Naive thymus-derived CD4-positive, alpha-beta T cell (primary cell): ENCODE results near the gene PAX8. TPM values are rescaled to one million over a fixed set of nuclear protein-coding genes. Genes with fewer than 3 reads are reported as not detected.

Experiments used
- ATAC-seq: fragments of 150-1000 bp; cut with Tn5 transposase; 2 replicates; pipeline ENCODE4 v1.10.0; 2021; ENCODE audit warnings: mild to moderate bottlenecking, moderate library complexity
- CTCF ChIA-PET: fragments of 350-600 bp; sonication (Branson Sonifier 250); formaldehyde crosslinking; loops from one replicate; lab custom pipeline; 2021; ENCODE audit warnings: antibody characterized with exemption; lab: Charles Lee
- POLR2A ChIA-PET: fragments of 350-600 bp; sonication (Branson Sonifier 250); formaldehyde crosslinking; loops from one replicate; lab custom pipeline; 2021; ENCODE audit warnings: antibody characterized with exemption, inconsistent platforms; lab: Charles Lee
- DNase-seq, 9 donors: peaks; one replicate each; pipeline versions ENCODE4 v3.0.0 to v3.0.0-alpha.2; 2020 to 2022; ENCODE audit warnings: mixed read lengths in 1 of 9
- H3K27ac ChIP-seq: one replicate; pipeline ENCODE4 v1.7.0; 2013; ENCODE audit warnings: mild to moderate bottlenecking, low read depth, low read length, moderate library complexity
- H3K27me3 ChIP-seq, 2 donors: one replicate each; pipeline ENCODE4 v1.7.0; 2013; ENCODE audit warnings: low read length in 2 of 2, mild to moderate bottlenecking in 2 of 2, moderate library complexity in 2 of 2; ENCODE audit not compliant: control insufficient read depth in 2 of 2, insufficient read depth in 2 of 2
- H3K36me3 ChIP-seq, 3 experiments: 1 replicate in 2 of 3; 2 replicates in 1 of 3; pipeline ENCODE4 v1.7.0; 2013; ENCODE audit warnings: low read length in 3 of 3, mild to moderate bottlenecking in 3 of 3, moderate library complexity in 1 of 3; ENCODE audit not compliant: insufficient read depth in 3 of 3, control insufficient read depth in 2 of 3
- H3K4me1 ChIP-seq, 2 donors: one replicate each; pipeline ENCODE4 v1.7.0; 2013; ENCODE audit warnings: low read length in 2 of 2, mild to moderate bottlenecking in 2 of 2, moderate library complexity in 1 of 2; ENCODE audit not compliant: control insufficient read depth in 2 of 2, insufficient read depth in 2 of 2
- H3K4me3 ChIP-seq: 2 replicates; pipeline ENCODE4 v1.7.0; 2013; ENCODE audit warnings: mild to moderate bottlenecking, low read length
- H3K9me3 ChIP-seq, 3 experiments: 1 replicate in 2 of 3; 2 replicates in 1 of 3; pipeline ENCODE4 v1.7.0; 2013; ENCODE audit warnings: low read length in 3 of 3; ENCODE audit not compliant: control insufficient read depth in 2 of 3
- H3K27ac Mint-ChIP-seq, 9 donors: one replicate each; pipeline ENCODE4 v1.8.0; 2020 to 2022; ENCODE audit warnings: mixed read lengths in 9 of 9, mild to moderate bottlenecking in 8 of 9, moderate library complexity in 5 of 9, inconsistent platforms in 2 of 9
- H3K27me3 Mint-ChIP-seq, 5 donors: one replicate each; pipeline ENCODE4 v1.8.0; 2021 to 2022; ENCODE audit warnings: mixed read lengths in 5 of 5, mild to moderate bottlenecking in 1 of 5
- H3K36me3 Mint-ChIP-seq, 5 donors: one replicate each; pipeline ENCODE4 v1.8.0; 2020 to 2022; ENCODE audit warnings: mixed read lengths in 5 of 5, mild to moderate bottlenecking in 3 of 5, inconsistent platforms in 1 of 5
- H3K4me1 Mint-ChIP-seq, 7 donors: one replicate each; pipeline ENCODE4 v1.8.0; 2020 to 2022; ENCODE audit warnings: mixed read lengths in 7 of 7, mild to moderate bottlenecking in 3 of 7, inconsistent platforms in 1 of 7
- H3K4me3 Mint-ChIP-seq, 10 donors: one replicate each; pipeline ENCODE4 v1.8.0; 2020 to 2022; ENCODE audit warnings: mild to moderate bottlenecking in 10 of 10, mixed read lengths in 10 of 10, moderate library complexity in 6 of 10, inconsistent platforms in 2 of 10
- H3K9me3 Mint-ChIP-seq, 11 donors: one replicate each; pipeline ENCODE4 v1.8.0; 2020 to 2022; ENCODE audit warnings: mixed read lengths in 11 of 11, mild to moderate bottlenecking in 4 of 11, inconsistent platforms in 1 of 11, moderate library complexity in 1 of 11
- intact Hi-C, 2 donors: fragments of 100-400 bp; cut with micrococcal nuclease; formaldehyde crosslinking; loops; one replicate each; pipeline ENCODE4 v1.15.1; 2023
- polyA plus RNA-seq, 2 donors: library from polyadenylated mRNA; unstranded; fragments of 300-500 nt; fragmentation: Illumina TruSeq; gene quantifications; one replicate each; pipeline ENCODE4 v1.2.3, GENCODE V29; 2021
- total RNA-seq, 6 experiments: library from RNA in 5 of 6; stranded (reverse) in 5 of 6; gene quantifications; 1 replicate in 5 of 6; 2 replicates in 1 of 6; pipeline ENCODE4 v1.2.3 and lab custom pipeline; 2021 to 2026

Gene PAX8
- total and polyA plus RNA-seq, 7 experiments from 2014 or later: 0.09 to 1.5 (median 1.2) TPM

DNA sequence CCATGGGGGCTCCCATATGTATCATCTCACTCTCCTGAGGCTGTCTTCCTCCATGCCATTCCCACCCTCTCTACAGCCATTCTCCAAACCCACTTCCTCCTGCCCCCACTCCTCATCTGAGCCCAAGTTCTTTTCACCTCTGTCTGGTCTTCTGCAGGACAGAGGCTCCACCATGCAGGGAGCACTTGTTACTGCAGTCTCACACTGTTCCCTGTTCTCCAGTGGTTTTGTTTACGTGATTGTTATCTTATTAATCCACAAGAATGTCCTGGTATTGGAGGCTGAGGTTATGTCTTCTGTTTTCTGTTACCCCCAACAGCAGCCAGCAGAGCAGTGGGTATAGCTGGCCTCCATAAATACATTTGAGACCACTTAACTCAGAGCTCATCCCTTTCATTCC lies 51.4 kb downstream of the PAX8 start:
- no peaks in the 10 kb centered on the region for H3K36me3 Mint-ChIP-seq
- Histone ChIP-seq H3K4me1 (no peaks in the 10 kb centered on the region), H3K27ac (no peak overlapping the region), H3K4me3 (no peak overlapping the region), H3K9me3 (no peaks in the 10 kb centered on the region), H3K36me3 (no peaks in the 10 kb centered on the region), H3K27me3 (no peaks in the 10 kb centered on the region)
- no peak overlapping the region for H3K4me3 Mint-ChIP-seq
- intact Hi-C loops: no loop called here
- ChIA-PET CTCF (interaction anchor here (1.2 kb wide), 1 partner anchor 89 kb away, joined by 3 read pairs; no protein-coding TSS in a partner anchor), POLR2A (interaction anchor here (1.1 kb wide), 1 partner anchor 8 kb away, joined by 3 read pairs; no protein-coding TSS in a partner anchor)
- H3K9me3 Mint-ChIP-seq: peaks cover 0 to 2% (median 0%) of the 10 kb centered on the region in 11 donors
- no peak overlapping the region for H3K27ac Mint-ChIP-seq
- peaks cover 0 to 5% (median 0%) of the 10 kb centered on the region in 5 donors for H3K27me3 Mint-ChIP-seq
- DNase-seq: no peak
- ATAC-seq: no peak
- peaks cover 3 to 38% (median 12%) of the 10 kb centered on the region in 7 donors for H3K4me1 Mint-ChIP-seq

GRCh38 chr2:113226462-113226861 lies 52.3 kb downstream of the PAX8 start:
- H3K9me3 ChIP-seq: no peaks in the 10 kb centered on the region
- Mint-ChIP-seq H3K4me3 (no peak overlapping the region), H3K9me3 (peaks cover 0 to 2% (median 0%) of the 10 kb centered on the region in 11 donors), H3K27me3 (peaks cover 0 to 7% (median 0%) of the 10 kb centered on the region in 5 donors), H3K27ac (no peak overlapping the region), H3K36me3 (no peaks in the 10 kb centered on the region), H3K4me1 (peaks cover 3 to 34% (median 11%) of the 10 kb centered on the region in 7 donors)
- no peaks in the 10 kb centered on the region for H3K36me3 ChIP-seq
- H3K27ac ChIP-seq: no peak overlapping the region
- no peaks in the 10 kb centered on the region for H3K27me3 ChIP-seq
- intact Hi-C loops: no loop called here
- DNase-seq (no peak), ATAC-seq (no peak)
- H3K4me1 ChIP-seq: no peaks in the 10 kb centered on the region
- ChIA-PET POLR2A (no interaction called here), CTCF (no interaction called here)
- no peak overlapping the region for H3K4me3 ChIP-seq

- Histone ChIP-seq H3K4me1 (no peaks in the 10 kb centered on the region), H3K27me3 (no peaks in the 10 kb centered on the region), H3K4me3 (no peak overlapping the region), H3K36me3 (no peaks in the 10 kb centered on the region), H3K9me3 (no peaks in the 10 kb centered on the region), H3K27ac (no peak overlapping the region)
- H3K4me3 Mint-ChIP-seq: no peak overlapping the region
- ATAC-seq: no peak
- peaks cover 0 to 2% (median 0%) of the 10 kb centered on the region in 11 donors for H3K9me3 Mint-ChIP-seq
- POLR2A ChIA-PET: no interaction called here
- no peak for DNase-seq
- H3K27ac Mint-ChIP-seq: no peak overlapping the region
- H3K4me1 Mint-ChIP-seq: peaks cover 1 to 25% (median 9%) of the 10 kb centered on the region in 7 donors
- no peaks in the 10 kb centered on the region for H3K36me3 Mint-ChIP-seq
- CTCF ChIA-PET: no interaction called here
- intact Hi-C loops: no loop called here
- H3K27me3 Mint-ChIP-seq: peaks cover 0 to 7% (median 0%) of the 10 kb centered on the region in 5 donors
Observed at GRCh38 chr2:113225263-113226259, 53.2 kb downstream of the PAX8 start.

DNA sequence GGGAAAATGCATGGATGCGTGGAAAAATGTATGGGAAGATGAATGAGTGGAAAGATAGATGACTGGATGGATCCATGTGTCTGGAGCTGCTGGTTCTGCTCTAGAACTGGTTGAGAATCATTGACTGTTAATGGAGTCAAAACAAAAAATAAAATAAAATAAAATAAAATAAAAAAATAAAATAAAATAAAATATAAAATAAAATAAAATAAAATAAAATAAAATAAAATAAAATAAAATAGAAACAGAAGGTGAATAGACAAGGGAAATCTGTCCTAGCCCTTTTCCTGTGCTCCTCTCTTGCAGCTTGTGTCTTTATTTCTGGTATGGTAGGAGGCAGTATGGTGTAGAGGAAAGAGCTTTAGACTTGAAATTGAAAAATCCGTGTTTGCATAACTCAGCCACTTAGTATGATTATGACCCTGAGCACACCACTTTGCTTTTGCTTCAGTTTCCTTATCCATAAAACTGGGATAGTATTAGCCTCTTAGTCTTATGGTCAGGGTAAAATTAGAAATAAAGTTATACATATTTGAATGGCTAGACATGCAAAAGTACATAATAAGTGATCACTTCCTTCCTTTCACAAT lies 54.0 kb downstream of the PAX8 start:
- DNase-seq: no peak
- Histone ChIP-seq H3K36me3 (no peaks in the 10 kb centered on the region), H3K4me3 (no peak overlapping the region), H3K9me3 (no peaks in the 10 kb centered on the region), H3K27me3 (no peaks in the 10 kb centered on the region), H3K4me1 (no peaks in the 10 kb centered on the region), H3K27ac (no peak overlapping the region)
- Mint-ChIP-seq H3K27me3 (peaks cover 0 to 7% (median 0%) of the 10 kb centered on the region in 5 donors), H3K9me3 (peaks cover 0 to 2% (median 0%) of the 10 kb centered on the region in 11 donors), H3K4me3 (no peak overlapping the region), H3K27ac (no peak overlapping the region), H3K4me1 (peaks cover 0 to 18% (median 5%) of the 10 kb centered on the region in 7 donors), H3K36me3 (no peaks in the 10 kb centered on the region)
- ChIA-PET POLR2A (no interaction called here), CTCF (no interaction called here)
- intact Hi-C loops: no loop called here
- ATAC-seq: no peak

DNA sequence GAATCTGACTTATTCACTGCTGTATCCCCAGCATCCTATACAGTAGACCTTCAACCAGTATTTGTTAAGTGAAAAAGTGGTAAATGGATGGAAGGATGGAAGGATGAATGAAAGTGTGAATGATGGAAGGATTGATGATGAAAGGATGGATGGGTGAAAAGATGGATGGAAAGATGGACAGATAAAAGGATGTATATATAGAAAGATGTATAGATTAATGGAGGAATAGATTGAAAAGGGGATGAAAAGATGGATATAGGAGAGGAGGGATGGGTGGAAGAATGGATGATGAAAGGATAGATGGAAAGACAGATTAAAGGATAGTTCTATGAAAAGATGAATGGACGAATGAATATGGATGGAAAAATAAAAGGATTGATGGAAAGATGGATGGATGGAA lies 54.9 kb downstream of the PAX8 start:
- DNase-seq: no peak
- intact Hi-C loops: no loop called here
- Mint-ChIP-seq H3K4me1 (peaks cover 0 to 11% (median under 1%) of the 10 kb centered on the region in 7 donors), H3K27ac (no peak overlapping the region), H3K4me3 (no peak overlapping the region), H3K36me3 (no peaks in the 10 kb centered on the region), H3K9me3 (peaks cover 0 to 2% (median 0%) of the 10 kb centered on the region in 11 donors), H3K27me3 (peaks cover 0 to 7% (median 0%) of the 10 kb centered on the region in 5 donors)
- no peaks in the 10 kb centered on the region for H3K9me3 ChIP-seq
- H3K4me1 ChIP-seq: no peaks in the 10 kb centered on the region
- no peak overlapping the region for H3K27ac ChIP-seq
- no peaks in the 10 kb centered on the region for H3K27me3 ChIP-seq
- ChIA-PET POLR2A (no interaction called here), CTCF (no interaction called here)
- ATAC-seq: no peak
- H3K36me3 ChIP-seq: no peaks in the 10 kb centered on the region
- no peak overlapping the region for H3K4me3 ChIP-seq

DNA sequence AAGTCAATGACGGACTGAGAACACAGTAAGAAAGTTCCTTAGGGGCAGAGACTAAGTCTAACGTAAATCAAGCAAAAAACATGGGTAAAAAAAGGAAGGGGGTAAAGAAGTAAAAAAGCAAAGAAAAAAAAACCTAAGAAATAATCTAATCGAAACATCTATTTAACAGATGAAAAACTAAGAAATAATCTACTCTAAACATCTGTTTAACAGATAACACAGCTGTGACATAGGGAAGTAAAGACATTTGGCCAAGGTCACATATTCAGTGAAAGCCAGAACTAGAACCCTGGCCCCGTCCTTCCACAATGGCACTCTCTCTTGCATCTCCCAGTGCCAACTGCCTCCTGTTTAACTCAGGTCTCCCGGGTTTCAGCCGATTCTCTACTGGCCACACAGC lies 56.9 kb downstream of the PAX8 start:
- H3K27me3 Mint-ChIP-seq: peaks cover 0 to 5% (median 0%) of the 10 kb centered on the region in 5 donors
- ATAC-seq: no peak
- H3K27ac Mint-ChIP-seq: no peak overlapping the region
- no peak overlapping the region for H3K4me3 ChIP-seq
- H3K4me3 Mint-ChIP-seq: no peak overlapping the region
- no peak overlapping the region for H3K27ac ChIP-seq
- H3K36me3 Mint-ChIP-seq: no peaks in the 10 kb centered on the region
- ChIA-PET POLR2A (no interaction called here), CTCF (no interaction called here)
- peaks cover 0 to 2% (median 0%) of the 10 kb centered on the region in 11 donors for H3K9me3 Mint-ChIP-seq
- H3K9me3 ChIP-seq: no peaks in the 10 kb centered on the region
- H3K4me1 ChIP-seq: peaks cover 0 to 9% of the 10 kb centered on the region in 2 donors
- no peaks in the 10 kb centered on the region for H3K27me3 ChIP-seq
- no peaks in the 10 kb centered on the region for H3K36me3 ChIP-seq
- peaks cover 14 to 27% (median 19%) of the 10 kb centered on the region in 7 donors for H3K4me1 Mint-ChIP-seq
- no peak for DNase-seq
- intact Hi-C loops: no loop called here
